Small intestine (tissue), 7 donors: ENCODE data around the gene AK4. TPM values are rescaled to one million over a fixed set of nuclear protein-coding genes. Genes with fewer than 3 reads are reported as not detected.
A peak's percentile ranks its signal among the peaks of the same experiment; 100 is the strongest.
"Not testable (repeated sequence)": the region's sequence is repeated elsewhere in the genome, so short reads cannot be mapped to it uniquely, and the experiment has no call there.

Experiments
- DNase-seq, 2 donors: peaks; one replicate each; pipeline versions ENCODE4 v3.0.0 to v3.0.0-alpha.2; 2013
- FAIRE-seq: peaks from 2 replicates; lab custom pipeline; 2012; peaks lifted over from hg19 to GRCh38; lab: Jason Lieb, UNC
- H3K27ac ChIP-seq, 3 donors: one replicate each; pipeline ENCODE4 v1.5.1; 2013; ENCODE audit warnings: low read length in 2 of 3, mild to moderate bottlenecking in 2 of 3, control low read depth in 1 of 3, inconsistent platforms in 1 of 3, low read depth in 1 of 3, moderate library complexity in 1 of 3
- H3K27me3 ChIP-seq, 3 donors: one replicate each; pipeline ENCODE4 v1.6.1; 2013; ENCODE audit warnings: low read length in 3 of 3, inconsistent platforms in 1 of 3; ENCODE audit not compliant: control insufficient read depth in 3 of 3, insufficient read depth in 3 of 3
- H3K36me3 ChIP-seq, 3 donors: one replicate each; pipeline ENCODE4 v1.6.1; 2013; ENCODE audit warnings: low read length in 3 of 3, inconsistent platforms in 1 of 3, low read depth in 1 of 3, mild to moderate bottlenecking in 1 of 3, moderate library complexity in 1 of 3; ENCODE audit not compliant: control insufficient read depth in 3 of 3, insufficient read depth in 2 of 3
- H3K4me1 ChIP-seq, 3 donors: one replicate each; pipeline ENCODE4 v1.6.1; 2013; ENCODE audit warnings: low read length in 2 of 3, inconsistent platforms in 1 of 3, low read depth in 1 of 3, mild to moderate bottlenecking in 1 of 3, moderate library complexity in 1 of 3; ENCODE audit not compliant: control insufficient read depth in 3 of 3, insufficient read depth in 2 of 3
- H3K4me3 ChIP-seq, 3 donors: one replicate each; pipeline ENCODE4 v1.5.1; 2013; ENCODE audit warnings: low read length in 3 of 3, control low read depth in 1 of 3, inconsistent platforms in 1 of 3, low read depth in 1 of 3, mild to moderate bottlenecking in 1 of 3, moderate library complexity in 1 of 3
- H3K9me3 ChIP-seq, 2 donors: one replicate each; pipeline ENCODE4 v1.6.1; 2013; ENCODE audit warnings: low read depth in 1 of 2, low read length in 1 of 2; ENCODE audit not compliant: control insufficient read depth in 2 of 2, insufficient read depth in 1 of 2
- WGBS, 3 donors: extraction: QIAGEN DNeasy Blood & Tissue Kit; methylation state at CpG; one replicate each; pipeline ENCODE4 v1.1.7; 2013; 5-methylcytosine and 5-hydroxymethylcytosine counted together
- polyA plus RNA-seq, 4 donors: library from polyadenylated mRNA; stranded (reverse) in 3 of 4; unstranded in 1 of 4; fragments of 200-250 nt in 3 of 4; fragments of 120-200 nt in 1 of 4; gene quantifications; one replicate each; pipeline versions ENCODE4 v1.2.1 to v1.2.3, GENCODE V29; 2013
- donor health status: healthy with polysubstance abuse.
- donor health status: control.
- donor health status: control.
- donor health status: Bipolar disorder and iron deficiency.
- donor health status: healthy.

AK4 gene
- polyA plus RNA-seq, 4 donors, result 2.0 to 51.8 (median 4.6) TPM

DNA sequence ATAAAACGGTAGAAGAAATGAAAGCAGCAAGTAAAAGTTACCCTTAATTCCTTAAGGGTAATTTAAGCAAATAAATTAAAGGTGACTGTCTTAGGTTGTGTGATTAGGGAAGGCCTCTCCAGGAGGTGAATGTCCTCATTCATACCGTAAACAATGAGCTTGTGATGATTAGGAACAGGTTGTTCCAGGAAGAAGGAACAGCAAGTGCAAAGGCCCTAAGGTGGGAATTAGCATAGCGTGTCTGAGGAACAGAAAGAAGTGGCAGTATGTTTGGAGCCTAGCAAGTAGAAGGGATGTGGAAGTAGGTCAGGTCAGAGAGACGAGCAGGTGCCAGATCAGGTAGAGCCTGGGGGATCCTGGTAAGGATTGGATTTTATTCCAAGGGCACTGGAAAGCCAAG is 5.6 kb downstream of the AK4 start:
- FAIRE-seq (no peak), DNase-seq (peak in 1 of 2 donors; percentile 32)
- no peaks in the 10 kb centered on the region for H3K27me3 ChIP-seq
- H3K4me3 ChIP-seq, result no peak overlapping the region
- peaks cover 0 to 9% (median 1%) of the 10 kb centered on the region in 3 donors for H3K4me1 ChIP-seq
- no peaks in the 10 kb centered on the region for H3K9me3 ChIP-seq
- WGBS, 3 donors, result 55 to 82% (median 70%) methylated on average over 4 of the region's 4 CpGs
- no peak overlapping the region for H3K27ac ChIP-seq
- no peaks in the 10 kb centered on the region for H3K36me3 ChIP-seq

- H3K4me3 ChIP-seq, result no peak overlapping the region
- H3K9me3 ChIP-seq, result no peaks in the 10 kb centered on the region
- WGBS, 3 donors, result 93 to 96% (median 94%) methylated on average over 2 of the region's 2 CpGs
- H3K27ac ChIP-seq, result no peak overlapping the region
- DNase-seq (no peak), FAIRE-seq (no peak)
- H3K36me3 ChIP-seq, result no peaks in the 10 kb centered on the region
- H3K27me3 ChIP-seq, result no peaks in the 10 kb centered on the region
- peaks cover 0 to 15% (median 0%) of the 10 kb centered on the region in 3 donors for H3K4me1 ChIP-seq
These were observed 9.0 kb downstream of the AK4 start for GRCh38 chr1:65156910-65157545.

DNA sequence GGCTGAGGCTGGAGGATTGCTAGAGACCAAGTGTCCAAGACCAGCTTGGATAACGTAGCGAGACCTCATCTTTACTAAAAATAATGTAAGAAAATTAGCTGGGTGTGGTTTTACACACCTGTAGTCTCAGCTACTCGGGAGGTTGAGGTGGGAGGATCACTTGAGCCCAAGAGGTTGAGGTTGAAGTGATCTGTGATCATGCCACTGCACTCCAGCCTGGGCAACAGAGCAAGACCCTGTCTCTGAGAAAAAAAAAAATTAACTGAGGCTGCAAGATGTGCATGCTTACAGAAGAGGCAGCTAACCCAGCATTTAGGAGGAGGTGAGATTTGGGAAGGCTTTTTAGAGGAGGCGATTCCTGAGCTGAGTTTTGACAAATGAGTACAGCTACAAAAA is 9.5 kb downstream of the AK4 start:
- DNase-seq, result no peak
- Histone ChIP-seq H3K27me3 (no peaks in the 10 kb centered on the region), H3K36me3 (no peaks in the 10 kb centered on the region), H3K9me3 (no peaks in the 10 kb centered on the region), H3K4me3 (no peak overlapping the region), H3K4me1 (peaks cover 0 to 15% (median 0%) of the 10 kb centered on the region in 3 donors), H3K27ac (no peak overlapping the region)
- FAIRE-seq, result no peak
- 78 to 84% (median 82%) methylated on average over 4 of the region's 4 CpGs for WGBS, 3 donors

DNA sequence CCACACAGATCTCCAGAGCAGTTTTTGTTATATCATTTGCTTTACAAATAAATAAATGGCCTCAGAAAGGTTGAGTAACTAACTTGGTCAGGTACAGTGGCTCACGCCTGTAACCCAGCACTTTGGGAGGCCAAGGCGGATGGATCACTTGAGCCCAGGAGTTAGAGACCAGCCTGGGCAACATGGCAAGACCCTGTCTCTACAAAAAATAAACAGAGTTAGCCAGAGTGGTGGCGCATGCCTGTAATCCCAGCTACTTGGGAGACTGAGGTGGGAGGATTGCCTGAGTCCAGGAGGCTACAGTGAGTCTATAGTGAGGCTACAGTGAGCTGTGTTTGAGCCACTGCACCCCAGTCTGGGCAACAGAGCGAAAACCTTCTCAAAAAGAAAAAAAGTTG is 11.3 kb downstream of the AK4 start:
- 91 to 98% (median 92%) methylated on average over 4 of the region's 4 CpGs for WGBS, 3 donors
- H3K27me3 ChIP-seq, H3K36me3 ChIP-seq, H3K9me3 ChIP-seq, DNase-seq, H3K4me3 ChIP-seq, FAIRE-seq: not testable (repeated sequence)
- Histone ChIP-seq H3K4me1 (peaks cover 0 to 15% (median 0%) of the 10 kb centered on the region in 3 donors), H3K27ac (peak overlapping the region in 1 of 3 donors; percentile 48)

- WGBS, 3 donors, result 95 to 97% (median 96%) methylated on average over 9 of the region's 9 CpGs
- peaks cover 0 to 15% (median 0%) of the 10 kb centered on the region in 3 donors for H3K4me1 ChIP-seq
- DNase-seq (peak; percentile 37 to 39), FAIRE-seq (no peak)
- no peak overlapping the region for H3K27ac ChIP-seq
- no peak overlapping the region for H3K4me3 ChIP-seq
- H3K36me3 ChIP-seq, result no peaks in the 10 kb centered on the region
- no peaks in the 10 kb centered on the region for H3K27me3 ChIP-seq
- no peaks in the 10 kb centered on the region for H3K9me3 ChIP-seq
These were observed 12.0 kb downstream of the AK4 start for GRCh38 chr1:65159801-65160523.

DNA sequence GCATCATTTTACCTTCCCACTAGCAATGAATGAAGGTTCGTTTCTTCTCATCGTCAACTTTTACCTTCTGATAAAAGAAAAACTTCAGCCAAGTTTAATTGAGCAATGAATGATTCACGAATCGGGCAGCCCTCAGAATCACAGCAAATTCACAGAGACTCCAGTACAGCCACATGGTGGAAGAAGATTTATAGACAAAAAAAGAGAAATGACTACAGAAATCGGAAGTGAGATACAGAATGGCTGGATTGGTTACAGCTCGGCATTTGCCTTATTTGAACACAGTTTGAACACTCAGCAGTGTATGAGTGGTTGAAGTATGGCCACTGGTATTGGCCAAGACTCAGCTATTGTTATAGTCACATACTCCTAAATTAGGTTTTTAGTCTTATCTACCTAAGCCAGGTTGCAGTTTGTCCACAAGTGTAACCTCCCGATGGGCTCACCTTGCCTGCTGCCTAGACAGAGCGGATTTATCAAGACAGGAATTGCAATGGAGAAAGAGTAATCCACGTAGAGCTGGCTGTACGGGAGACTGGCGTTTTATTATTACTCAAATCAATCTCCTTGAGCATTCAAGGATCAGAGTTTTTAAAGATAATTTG is 15.3 kb downstream of the AK4 start:
- Histone ChIP-seq H3K27ac (no peak overlapping the region), H3K27me3 (no peaks in the 10 kb centered on the region), H3K36me3 (no peaks in the 10 kb centered on the region), H3K4me3 (no peak overlapping the region), H3K4me1 (peaks cover 0 to 15% (median 0%) of the 10 kb centered on the region in 3 donors), H3K9me3 (no peaks in the 10 kb centered on the region)
- 81 to 84% (median 83%) methylated on average over 11 of the region's 11 CpGs for WGBS, 3 donors
- DNase-seq, result no peak
- FAIRE-seq, result no peak

DNA sequence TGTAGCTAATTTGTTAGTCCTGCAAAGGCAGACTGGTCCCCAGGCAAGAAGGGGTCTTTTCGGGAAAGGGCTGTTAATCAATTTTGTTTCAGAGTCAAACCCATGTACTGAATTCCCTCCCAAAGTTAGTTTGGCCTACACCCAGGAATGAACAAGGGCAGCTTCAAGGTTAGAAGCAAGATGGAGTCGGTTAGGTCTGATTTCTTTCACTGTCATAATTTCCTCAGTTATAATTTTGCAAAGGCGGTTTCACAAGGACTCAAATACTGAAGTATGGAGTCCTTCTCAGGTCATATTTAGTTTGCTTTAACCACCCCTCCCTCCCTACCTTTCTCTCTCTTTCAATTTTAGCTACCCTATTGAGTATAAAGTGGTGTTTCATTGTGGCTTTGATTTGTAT is 16.1 kb downstream of the AK4 start:
- not testable (repeated sequence) for H3K9me3 ChIP-seq, H3K27me3 ChIP-seq, DNase-seq, H3K27ac ChIP-seq, H3K36me3 ChIP-seq, FAIRE-seq, H3K4me3 ChIP-seq
- WGBS, 3 donors, result 94 to 98% (median 96%) methylated on average over 3 of the region's 3 CpGs
- peaks cover 0 to 11% (median 0%) of the 10 kb centered on the region in 3 donors for H3K4me1 ChIP-seq

DNA sequence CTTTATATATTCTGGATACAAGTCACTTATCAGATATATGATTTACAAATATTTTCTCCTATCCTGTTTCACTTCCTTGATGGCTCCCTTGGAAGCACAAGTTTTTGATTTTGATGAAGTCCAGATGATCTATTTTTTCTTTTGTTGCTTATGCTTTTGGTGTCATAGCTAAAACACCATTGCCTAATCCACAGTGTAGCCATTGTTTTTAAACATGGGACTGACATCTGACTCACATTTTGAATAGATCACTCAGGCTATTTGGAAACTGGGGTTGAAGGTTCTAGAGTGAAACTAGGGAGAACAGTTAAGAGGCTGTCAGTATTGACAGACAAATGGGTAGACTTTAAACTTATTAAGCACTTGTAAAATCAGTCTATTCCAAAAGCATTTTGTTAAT is 16.6 kb downstream of the AK4 start:
- H3K4me1 ChIP-seq, result peaks cover 0 to 6% (median 0%) of the 10 kb centered on the region in 3 donors
- no peak for DNase-seq

More for the DNA sequence above, 16.6 kb downstream of the AK4 start:
- H3K4me3 ChIP-seq, result no peak overlapping the region
- H3K27ac ChIP-seq, result no peak overlapping the region
- H3K27me3 ChIP-seq, result no peaks in the 10 kb centered on the region
- H3K36me3 ChIP-seq, result no peaks in the 10 kb centered on the region
- no peak for FAIRE-seq
- no peaks in the 10 kb centered on the region for H3K9me3 ChIP-seq
